ENCODE data around the gene RPRML.
"Not testable (repeated sequence)": the region's sequence is repeated elsewhere in the genome, so short reads cannot be mapped to it uniquely, and the experiment has no call there.

The RPRML gene

DNA sequence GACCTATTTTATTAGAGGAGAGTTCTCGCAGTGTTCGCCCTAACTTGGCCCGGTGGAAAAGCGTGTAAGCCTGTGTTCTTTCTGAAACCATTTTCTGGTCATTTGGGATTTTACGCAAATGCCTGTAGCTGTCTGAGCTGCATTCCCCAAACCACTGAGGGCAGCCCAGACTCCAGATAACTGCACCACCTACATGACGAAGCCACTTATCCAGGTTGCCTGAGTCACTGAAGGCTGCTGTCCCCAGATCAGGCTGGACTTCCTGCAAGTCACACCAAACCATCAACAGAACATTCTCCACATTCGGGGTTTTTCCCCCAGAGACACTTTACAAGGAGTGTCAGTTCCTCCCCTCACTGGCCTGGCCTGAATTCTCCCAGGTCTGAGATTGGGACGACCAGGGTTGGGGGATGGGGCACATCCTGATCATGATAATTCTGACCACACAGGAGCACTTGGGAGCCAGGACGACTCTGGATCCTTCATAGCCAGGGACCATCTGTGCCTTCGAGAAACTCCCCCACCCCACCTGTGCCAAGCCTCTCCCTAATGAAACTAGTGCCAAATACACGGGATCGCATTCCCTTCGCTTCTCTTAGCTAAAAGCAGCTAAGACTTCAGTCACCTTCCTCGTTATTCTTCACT is 2.3 kb downstream of the RPRML start:
- no peak for DNase-seq (ENCODE audit: low read depth)

DNA sequence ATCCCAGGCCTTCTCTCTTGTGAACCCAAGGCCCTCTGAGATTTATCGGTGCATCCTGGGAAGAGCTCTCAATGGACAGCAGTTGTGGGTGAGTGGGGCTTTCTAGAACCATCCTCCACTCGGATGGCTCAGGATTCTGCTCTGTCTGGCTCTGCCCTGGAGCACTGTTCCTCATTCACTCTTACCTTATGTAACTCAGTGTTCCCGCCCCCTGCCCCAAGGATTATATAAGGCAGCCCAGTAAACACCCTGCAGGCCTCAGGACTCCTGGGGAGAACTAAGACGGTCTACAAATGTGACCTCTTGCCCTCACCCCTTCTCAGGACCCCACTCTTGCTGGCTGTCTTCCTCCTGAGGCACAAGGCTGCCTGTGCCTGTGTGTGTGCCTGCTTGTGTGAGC is 3.8 kb downstream of the RPRML start:
- DNase-seq (ENCODE audit: low read depth) = no peak

DNA sequence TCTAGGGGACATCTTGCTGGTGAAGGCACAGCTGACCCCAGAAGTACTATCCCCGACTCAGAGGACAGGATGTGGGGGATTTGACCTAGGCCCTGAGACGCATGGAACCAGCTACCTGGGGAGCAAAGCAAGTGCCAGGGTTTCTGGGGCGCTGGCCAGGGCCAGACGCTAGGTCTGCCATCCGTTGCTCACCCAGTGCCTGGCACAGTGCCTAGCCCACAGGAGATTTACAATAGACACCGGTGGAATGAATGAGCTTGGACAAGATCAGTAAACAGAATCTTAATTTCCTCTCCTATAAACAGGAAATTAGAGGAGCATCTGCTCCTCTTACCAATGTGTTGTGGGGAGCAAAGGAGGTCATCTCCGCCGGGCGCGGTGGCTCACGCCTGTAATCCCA is 5.0 kb downstream of the RPRML start:
- no peak for DNase-seq (ENCODE audit: low read depth)

DNA sequence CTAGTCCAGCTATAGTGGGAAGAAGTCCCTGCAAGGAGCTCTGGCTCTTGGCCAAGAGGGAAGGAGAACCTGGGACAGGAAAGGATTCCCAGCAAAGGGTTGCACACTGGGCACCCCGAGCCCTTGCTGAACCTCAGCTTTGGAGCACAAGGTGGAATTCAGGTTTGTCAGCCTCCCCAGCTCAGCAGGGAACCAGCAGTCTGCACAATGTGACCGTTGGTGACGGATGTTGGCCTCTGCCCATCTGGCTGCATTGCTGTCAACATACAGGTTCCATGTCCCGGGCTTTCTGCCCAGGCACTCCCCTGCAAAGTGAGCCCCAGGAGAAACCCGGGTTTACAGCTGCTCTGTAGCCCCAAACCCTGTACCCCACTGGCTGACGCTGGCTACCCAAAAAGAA is 6.7 kb downstream of the RPRML start:
- no peak for DNase-seq (ENCODE audit: low read depth)

DNA sequence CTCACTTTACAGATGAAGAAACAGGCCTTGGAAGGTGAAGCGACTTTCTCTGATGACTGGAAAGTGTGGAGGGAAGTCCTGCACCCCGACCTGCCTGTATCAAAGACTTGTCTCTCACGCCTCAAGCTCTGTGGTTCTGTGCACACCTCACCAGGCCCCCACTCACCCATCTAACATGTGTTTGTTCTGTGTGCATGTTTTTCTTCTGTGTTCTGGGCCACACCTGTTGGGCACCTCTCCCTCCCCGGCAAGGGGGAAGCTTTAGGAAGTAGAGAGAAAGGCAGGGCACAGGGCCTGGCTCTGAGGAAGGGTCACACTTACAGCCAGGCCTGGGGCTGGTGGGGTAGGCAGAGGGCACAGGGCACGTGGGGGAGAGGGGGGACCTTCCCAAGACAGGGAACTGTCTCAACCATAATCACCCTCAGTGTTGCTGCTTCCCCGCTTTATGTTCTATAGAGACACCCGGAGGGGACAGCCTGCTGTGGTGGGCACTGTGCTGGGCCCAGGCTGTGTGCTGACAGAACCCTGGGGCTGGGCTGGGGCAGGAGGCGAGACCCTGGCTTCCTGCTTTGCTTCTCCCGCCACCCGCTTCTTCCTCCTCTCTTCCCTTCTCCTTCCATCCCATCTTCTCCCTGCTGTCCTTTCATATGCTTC is 7.3 kb downstream of the RPRML start:
- no peak for DNase-seq (ENCODE audit: low read depth)

DNA sequence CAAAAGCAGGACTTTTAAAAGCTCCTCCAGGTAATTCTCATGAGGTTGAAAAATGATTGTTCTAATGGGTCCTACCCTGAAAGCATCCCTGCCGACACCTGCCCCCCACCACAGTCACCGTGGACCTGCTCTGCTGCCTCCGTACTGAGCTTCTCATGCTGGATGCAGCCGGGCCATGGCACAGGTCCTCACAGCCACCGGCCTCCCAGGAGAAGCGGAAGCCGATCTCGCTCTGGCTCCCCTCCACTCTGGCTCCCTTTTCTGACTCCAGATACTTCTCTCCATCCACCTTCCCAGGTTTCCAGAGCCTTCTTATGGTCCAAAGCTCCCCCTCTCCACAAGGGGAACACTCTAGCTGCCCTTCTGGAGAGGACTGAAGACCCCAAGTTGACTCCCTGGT is 10.2 kb downstream of the RPRML start:
- no peak for DNase-seq (ENCODE audit: low read depth)

DNA sequence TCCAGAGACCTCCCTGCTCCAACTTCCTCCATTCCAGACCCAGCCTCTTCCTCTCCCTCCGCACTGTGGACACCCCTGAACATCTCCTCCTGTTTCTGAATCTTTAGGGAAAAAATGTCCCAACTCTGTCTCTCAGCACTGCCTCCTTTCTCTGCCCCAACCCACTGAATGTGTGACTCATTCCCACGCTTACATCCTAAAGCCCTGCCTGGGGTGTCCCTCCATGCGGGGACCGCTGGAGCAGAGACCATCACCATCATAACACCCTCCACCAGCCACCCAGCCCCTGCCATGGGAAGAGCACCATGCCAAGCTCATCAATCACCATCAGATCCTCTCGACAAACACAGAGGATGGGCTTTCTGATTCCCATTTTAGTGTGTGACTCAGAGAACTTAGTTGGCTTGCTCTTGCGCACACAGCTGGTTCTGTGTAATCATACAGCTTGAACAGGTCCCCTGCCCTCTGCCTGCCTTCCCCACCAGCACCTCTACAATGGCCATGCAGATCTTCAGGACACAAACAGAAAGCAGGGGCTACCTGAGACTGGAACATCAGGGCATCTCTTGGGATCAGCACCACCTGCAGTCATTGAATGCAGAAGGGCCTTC is 10.7 kb downstream of the RPRML start:
- no peak for DNase-seq (ENCODE audit: low read depth)

DNA sequence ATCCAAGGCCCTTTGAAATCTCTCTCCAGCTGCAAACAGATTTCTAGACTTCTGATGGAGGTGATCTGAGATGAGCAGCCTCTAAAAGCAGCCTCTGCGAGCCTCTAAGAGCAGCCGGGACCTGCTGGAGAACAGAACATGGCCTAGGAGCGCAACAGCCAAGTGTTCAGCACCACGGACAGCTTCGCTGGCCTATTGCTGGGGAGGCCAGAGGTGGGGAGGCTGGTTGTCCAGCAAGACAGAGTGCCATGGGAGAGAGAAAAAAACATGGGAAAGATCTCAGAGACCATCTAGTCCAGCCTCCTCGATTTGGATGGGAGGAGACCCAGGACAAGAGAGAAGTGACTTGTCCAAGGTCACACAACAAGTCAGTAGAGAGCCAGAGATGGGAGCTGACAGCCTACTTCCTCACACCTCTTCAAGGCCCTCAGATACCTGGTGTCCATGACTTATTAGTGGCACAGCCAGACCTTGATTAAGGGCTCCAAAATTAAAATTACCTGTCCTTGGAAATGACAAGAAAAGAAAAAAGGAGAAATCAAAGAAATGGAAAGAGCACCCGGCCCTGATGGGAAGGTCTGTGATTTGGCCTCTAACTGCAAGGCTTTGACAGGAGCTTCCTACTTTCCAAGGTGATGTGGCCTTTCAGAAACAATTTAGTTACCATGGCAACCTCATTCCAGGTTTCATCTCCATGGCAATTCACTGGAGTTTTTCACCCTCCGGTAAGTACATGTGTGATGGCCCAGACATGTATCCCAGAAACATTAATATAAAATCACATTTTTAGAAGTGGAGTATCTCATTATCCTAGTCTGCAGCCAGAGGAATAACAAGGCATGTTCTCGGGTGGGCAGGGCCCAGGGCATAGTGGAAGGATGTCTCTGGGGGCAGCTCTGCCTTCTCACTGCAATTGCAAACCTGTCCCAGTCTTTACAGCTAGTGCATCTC is 14.5 kb downstream of the RPRML start:
- no peak for DNase-seq (ENCODE audit: low read depth)

DNA sequence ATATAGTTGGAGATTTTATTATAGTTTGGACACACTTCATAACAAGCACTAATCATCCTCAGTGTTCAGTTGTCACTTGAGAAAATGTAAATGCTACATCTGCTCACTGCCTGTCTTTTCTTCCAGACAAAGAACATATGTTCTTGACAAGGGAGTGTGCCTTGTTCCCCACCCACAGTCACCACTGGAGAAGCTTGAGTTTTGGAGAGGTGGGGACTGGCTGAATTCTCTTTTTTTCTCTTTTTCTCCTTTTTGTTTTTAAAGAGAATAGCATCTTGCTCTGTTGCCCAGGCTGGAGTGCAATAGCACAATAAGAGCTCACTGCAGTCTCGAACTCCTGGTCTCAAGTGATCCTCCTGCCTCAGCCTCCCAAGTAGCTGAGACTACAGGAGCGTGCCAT is 15.5 kb downstream of the RPRML start:
- no peak for DNase-seq (ENCODE audit: low read depth)

DNA sequence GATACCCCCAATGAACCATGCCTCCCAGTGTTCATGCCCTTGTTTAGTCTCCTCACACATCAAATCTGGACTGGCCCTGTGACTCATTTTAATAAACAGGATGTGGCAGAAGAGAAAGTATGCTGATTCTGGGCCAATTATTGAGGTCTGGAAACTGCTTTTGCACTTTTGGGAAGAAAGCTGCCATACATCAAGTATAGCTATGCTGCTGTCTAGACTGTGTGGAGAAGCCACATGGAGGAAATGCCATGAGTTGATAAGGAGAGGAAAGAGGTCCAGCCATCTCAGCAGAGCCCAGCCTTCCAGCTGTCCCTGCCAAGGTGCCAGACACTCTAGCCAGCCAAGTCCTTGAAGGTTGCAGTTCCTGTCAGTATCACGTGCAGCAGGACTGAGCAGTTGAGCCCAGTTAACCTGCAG is 16.7 kb downstream of the RPRML start:
- no peak for DNase-seq (ENCODE audit: low read depth)

DNA sequence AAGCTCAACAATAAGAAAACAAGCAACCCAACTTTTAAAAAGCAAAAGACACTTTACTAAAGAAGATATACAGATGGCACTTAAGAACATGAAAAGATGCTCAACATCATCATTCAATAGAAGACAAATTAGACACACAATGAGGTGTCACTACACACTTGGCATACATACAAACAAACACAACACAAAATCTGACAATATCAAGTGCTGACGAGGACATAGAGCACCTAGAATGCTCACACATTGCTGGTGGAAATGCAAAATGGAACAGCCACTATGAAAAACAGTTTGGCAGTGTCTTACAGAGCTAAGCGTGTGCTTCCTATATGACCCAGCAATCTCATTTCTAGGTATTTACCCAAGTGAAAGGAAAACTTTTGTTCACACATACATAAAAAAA is 18.9 kb downstream of the RPRML start:
- DNase-seq (ENCODE audit: low read depth) = no peak

DNA sequence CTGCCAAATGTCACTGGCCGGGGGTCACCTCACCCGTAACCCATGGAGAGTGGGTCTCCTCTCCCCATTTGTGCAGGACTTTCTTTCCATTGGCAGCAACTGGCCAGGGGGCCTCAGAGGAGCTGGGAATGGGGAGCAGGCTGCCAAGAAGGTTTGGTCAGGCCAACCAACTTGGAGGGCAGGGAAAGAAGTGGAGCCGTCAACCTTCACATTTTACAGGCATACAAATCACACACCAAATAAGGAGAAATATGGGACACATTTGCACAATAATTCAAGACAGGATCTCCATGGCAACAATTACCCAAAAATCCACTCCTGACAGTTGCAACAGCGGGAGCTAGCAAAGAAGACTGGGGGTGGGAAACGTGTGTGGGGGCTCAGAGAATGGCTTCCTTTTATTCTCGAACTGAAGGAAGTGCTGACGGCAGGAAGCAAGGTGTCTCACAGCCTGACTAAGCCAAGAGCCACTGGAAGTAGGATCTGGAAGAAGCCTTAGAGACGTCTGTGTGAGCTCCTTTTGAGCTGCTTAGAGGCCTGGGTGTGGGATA is 20.9 kb downstream of the RPRML start:
- DNase-seq (ENCODE audit: low read depth) = no peak

DNA sequence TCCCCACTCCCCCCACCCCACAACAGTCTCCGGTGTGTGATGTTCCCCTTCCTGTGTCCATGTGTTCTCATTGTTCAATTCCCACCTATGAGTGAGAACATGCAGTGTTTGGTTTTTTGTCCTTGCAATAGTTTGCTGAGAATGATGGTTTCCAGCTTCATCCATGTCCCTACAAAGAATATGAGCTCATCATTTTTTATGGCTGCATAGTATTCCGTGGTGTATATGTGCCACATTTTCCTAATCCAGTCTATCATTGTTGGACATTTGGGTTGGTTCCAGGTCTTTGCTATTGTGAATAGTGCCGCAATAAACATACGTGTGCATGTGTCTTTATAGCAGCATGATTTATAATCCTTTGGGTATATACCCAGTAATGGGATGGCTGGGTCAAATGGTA is 25.9 kb downstream of the RPRML start:
- not testable (repeated sequence) for DNase-seq (ENCODE audit: low read depth)

DNA sequence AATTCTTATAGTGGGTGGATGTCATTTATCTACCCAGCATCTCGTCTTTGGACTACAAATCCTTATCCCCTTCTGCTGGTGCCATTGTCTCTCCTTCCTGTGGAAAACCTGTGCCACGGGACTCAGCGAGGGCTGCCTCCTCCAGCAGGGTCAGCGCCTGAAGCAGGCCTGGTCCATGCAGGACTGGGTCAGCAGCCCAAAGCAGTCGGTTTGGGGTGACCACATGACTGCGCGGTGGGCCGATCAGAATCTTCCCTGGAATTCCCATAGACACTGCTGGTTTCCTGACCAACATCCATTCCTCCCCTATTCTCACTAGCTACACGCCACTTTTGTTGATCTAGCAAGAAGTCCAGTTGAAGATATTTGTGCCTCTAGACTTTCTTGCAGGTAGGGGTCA is 26.9 kb downstream of the RPRML start:
- no peak for DNase-seq (ENCODE audit: low read depth)

DNA sequence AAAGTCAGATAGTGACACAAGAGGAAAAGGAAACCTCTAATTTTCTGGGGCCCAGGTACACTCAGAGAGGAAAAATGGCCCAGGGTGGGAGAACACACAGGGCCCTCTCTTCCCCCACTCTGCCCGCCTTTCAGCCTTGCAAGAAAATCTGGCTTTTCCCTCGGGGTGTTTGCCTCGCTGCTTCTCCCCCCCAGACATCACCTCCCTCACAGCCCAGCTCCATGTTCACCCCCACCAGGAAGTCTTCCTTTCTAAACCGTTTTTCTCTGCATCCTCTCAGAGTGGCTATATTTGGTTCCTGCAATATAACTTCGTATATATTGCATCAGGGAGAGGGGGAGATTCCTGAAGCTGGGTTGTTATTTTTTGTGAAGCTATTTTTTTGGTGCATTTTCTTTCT is 27.3 kb downstream of the RPRML start:
- DNase-seq (ENCODE audit: low read depth) = no peak

DNA sequence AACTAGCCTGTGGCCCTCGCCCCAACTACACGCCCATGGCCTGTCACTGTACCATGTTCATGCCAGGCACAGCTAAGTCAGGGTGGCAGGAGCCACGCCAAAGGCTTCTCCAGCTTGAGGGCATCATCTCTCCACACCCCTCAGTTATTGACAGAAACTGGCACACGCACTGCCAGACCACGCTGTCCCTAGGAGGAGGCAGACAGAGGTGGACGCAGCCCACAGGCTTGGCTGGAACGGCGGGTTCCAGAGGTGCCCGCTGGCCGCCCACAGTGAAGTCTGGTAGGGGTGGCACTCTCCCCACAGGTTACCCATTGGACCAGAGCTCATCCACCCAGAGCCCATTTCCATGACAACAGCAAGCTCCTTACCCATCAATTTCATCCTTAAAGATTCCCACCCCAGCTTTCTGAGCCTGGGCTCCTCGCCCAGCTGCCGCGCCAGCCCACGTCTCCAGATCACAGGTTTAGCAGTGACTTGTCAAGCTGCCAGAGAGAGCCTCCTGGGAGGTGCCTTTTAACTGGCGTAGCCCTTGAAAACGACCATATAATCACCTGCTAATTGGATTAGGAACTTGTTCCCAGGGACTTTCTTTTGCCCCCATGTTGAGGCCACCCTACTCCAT is 27.9 kb downstream of the RPRML start:
- DNase-seq (ENCODE audit: low read depth) = no peak

DNA sequence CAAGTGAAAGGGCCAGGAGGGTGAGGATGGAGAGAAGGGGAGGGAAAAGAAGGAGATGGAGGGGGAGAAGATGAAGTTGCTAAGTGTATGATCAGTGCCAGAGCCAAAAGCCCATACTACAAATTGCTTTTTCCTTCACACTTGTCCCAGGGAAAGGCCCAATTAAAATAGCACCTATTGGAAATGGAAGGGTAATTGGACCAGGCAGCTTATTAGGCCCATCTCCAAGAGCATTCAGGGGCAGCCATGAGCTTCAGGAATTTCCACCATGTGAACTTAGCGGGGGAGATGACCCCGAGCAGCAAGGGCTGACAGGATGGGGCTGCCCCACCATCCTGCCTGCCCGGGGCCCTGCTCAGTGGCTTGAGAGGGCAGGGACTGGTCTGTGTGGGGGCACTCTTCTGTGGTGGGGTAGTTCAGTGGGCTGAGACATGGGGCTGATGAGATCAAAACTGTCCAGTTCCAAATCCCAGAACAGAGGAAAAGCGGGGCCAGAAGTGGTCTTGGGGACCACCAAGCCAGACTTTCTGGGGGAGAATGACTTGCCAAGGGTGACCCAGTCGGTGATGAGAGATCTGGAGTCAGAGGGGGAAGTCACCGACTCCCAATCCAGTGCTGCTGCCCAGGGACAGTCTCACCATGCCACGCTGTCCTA is 28.6 kb downstream of the RPRML start:
- DNase-seq (ENCODE audit: low read depth) = no peak

DNA sequence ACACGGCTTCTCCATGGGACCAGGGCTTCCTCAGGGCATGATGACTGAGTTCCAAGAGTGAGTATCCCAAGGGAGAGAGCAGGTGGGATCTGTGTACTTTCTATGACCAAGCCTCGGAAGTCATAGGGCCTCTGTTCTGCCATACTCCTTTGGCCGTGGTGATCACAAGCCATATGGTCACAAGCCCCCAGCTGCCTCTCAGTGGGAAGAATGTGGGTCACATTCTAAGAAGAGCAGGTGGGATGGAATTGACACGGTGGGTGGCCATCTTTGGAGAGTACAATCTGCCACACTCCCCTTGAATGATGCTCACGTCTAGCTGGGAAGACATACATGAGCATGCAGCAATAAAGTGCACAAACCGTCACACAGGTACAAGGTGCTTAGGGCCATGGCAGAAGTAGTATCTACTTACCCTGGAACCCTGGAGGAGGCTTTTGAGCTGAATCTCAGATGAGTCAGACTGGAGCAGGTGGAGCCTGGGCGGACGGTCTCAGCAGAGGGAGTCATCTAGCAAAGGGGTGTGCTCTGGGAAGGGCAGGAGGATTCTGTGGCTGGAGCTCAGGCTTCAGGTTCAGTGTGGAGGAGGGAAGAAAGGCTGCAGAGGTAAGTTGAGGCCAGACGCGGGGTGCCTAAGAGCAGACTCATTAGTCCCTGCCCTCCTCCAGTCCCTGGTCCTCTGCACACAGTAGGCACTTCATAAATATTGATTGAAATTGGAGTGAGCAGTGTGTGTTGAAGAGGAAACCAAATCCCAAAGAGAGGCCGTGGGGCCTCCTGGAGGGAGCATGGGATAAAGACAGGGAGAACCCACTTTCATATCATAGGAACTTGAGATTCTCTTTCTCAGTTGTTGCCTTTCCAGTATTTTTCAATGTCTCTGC is 29.5 kb downstream of the RPRML start:
- DNase-seq (ENCODE audit: low read depth) = no peak

DNA sequence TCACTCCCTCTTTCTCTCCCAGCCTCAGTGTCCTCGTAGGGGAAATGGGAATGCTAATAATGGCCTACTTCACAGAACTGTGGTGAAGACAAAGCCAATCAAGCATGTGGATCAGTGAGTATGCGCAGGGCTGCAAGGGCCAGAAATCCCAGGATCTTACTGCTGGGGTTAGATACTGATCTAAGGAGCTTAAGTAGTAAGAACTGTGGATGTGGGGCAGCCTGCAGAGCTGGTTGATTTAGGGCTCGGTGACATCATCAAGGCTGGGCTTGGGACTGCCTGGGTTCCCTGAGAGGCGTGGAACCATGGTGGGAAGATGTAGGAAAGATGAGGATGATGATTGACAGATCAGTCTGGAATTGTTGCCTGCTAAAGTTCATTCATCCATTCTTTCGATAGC is 30.5 kb downstream of the RPRML start:
- no peak for DNase-seq (ENCODE audit: low read depth)

DNA sequence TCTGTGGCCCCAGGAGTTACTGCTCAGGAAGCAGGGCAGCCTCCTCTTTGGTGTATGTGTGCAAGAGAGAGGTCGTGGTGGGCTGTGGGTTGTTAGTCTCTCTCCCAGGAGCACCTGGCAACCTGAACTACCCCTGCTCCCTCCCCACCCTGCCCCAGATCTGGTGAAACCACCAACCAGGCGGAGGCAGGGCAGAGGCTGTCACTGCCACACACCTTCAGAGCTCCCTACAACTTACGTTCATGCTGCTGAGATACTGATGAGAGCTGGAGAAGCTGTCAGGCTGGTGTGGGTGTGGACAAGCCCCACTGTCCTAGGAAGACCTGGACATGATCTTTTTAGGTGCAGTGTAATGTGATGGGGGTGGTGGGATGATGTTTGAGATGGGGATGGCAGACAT is 31.8 kb downstream of the RPRML start:
- DNase-seq (ENCODE audit: low read depth) = no peak
